ENCODE results near the gene TNNT2. TPM values are rescaled to one million over a fixed set of nuclear protein-coding genes. Genes with fewer than 3 reads are reported as not detected.

TNNT2 gene
- not detected in 2 replicates for total RNA-seq

GRCh38 chr1:201377611-201378092, at the start of gene TNNT2:
Gene TNNT2 (minus strand): TSS chr1:201377680. CDS start chr1:201373254, 4,426 bp downstream.

GRCh38 chr1:201399018-201399351, 21.5 kb upstream of the TNNT2 start, which contains the start of gene LAD1:
Gene LAD1 (minus strand): TSS chr1:201399324. CDS start chr1:201399306, 18 bp downstream.

Other genes with a start within 250 kb of the TNNT2 start
- 61.2 and 71.0 TPM in 2 replicates for gene TMEM9, start 223.2 kb downstream of the TNNT2 start, total RNA-seq
- not detected in 2 replicates for gene IGFN1, start 186.9 kb downstream of the TNNT2 start, total RNA-seq
- 68.9 and 94.7 TPM in 2 replicates for gene PKP1, start 94.2 kb downstream of the TNNT2 start, total RNA-seq
- gene LAD1, start 21.6 kb upstream of the TNNT2 start, total RNA-seq, result 140 and 142 TPM in 2 replicates
- not detected in 2 replicates for gene TNNI1, start 44.0 kb upstream of the TNNT2 start, total RNA-seq
- 79.2 and 93.4 TPM in 2 replicates for gene PHLDA3, start 91.5 kb upstream of the TNNT2 start, total RNA-seq
- 317 and 323 TPM in 2 replicates for gene CSRP1, start 129.4 kb upstream of the TNNT2 start, total RNA-seq
- 33.0 and 40.2 TPM in 2 replicates for gene NAV1, start 161.4 kb upstream of the TNNT2 start, total RNA-seq

Measured in hair follicular keratinocyte (primary cell).